CD8-positive, alpha-beta memory T cell (primary cell): ENCODE data around the gene C1QTNF9. TPM values are rescaled to one million over a fixed set of nuclear protein-coding genes. Genes with fewer than 3 reads are reported as not detected.
"Not testable (repeated sequence)": the region's sequence is repeated elsewhere in the genome, so short reads cannot be mapped to it uniquely, and the experiment has no call there.

ENCODE experiments used
- CTCF ChIA-PET: fragments of 350-600 bp; sonication (Branson Sonifier 250); formaldehyde crosslinking; loops from one replicate; lab custom pipeline; 2021; ENCODE audit warnings: antibody characterized with exemption; lab: Charles Lee
- POLR2A ChIA-PET: fragments of 350-600 bp; sonication (Branson Sonifier 250); formaldehyde crosslinking; loops from one replicate; lab custom pipeline; 2021; ENCODE audit warnings: antibody characterized with exemption; lab: Charles Lee
- DNase-seq, 5 donors: peaks; one replicate each; pipeline versions ENCODE4 v3.0.0 to v3.0.0-alpha.2; 2020 to 2022; ENCODE audit warnings: mixed read lengths in 1 of 5
- H3K27ac ChIP-seq: one replicate; pipeline ENCODE4 v1.7.0; 2013; ENCODE audit warnings: low read depth, mild to moderate bottlenecking, low read length, moderate library complexity
- H3K27me3 ChIP-seq: 2 replicates; pipeline ENCODE4 v1.7.0; 2013; ENCODE audit warnings: low read length, mild to moderate bottlenecking; ENCODE audit not compliant: insufficient read depth, poor library complexity, severe bottlenecking
- H3K36me3 ChIP-seq: 2 replicates; pipeline ENCODE4 v1.7.0; 2013; ENCODE audit warnings: mild to moderate bottlenecking, low read length, moderate library complexity; ENCODE audit not compliant: insufficient read depth
- H3K4me1 ChIP-seq: 2 replicates; pipeline ENCODE4 v1.7.0; 2013; ENCODE audit warnings: mild to moderate bottlenecking, low read length, moderate library complexity; ENCODE audit not compliant: insufficient read depth
- H3K4me3 ChIP-seq: 2 replicates; pipeline ENCODE4 v1.7.0; 2013; ENCODE audit warnings: mild to moderate bottlenecking, low read length
- H3K9me3 ChIP-seq: 2 replicates; pipeline ENCODE4 v1.7.0; 2013; ENCODE audit warnings: mild to moderate bottlenecking, low read length
- H3K27ac Mint-ChIP-seq, 8 donors: one replicate each; pipeline ENCODE4 v1.8.0; 2020 to 2021; ENCODE audit warnings: mixed read lengths in 8 of 8, mild to moderate bottlenecking in 6 of 8, inconsistent platforms in 3 of 8, moderate library complexity in 3 of 8
- H3K27me3 Mint-ChIP-seq, 2 donors: one replicate each; pipeline ENCODE4 v1.8.0; 2020 to 2021; ENCODE audit warnings: mixed read lengths in 2 of 2, mild to moderate bottlenecking in 1 of 2, moderate library complexity in 1 of 2
- H3K36me3 Mint-ChIP-seq, 3 donors: one replicate each; pipeline ENCODE4 v1.8.0; 2020 to 2021; ENCODE audit warnings: mixed read lengths in 3 of 3, inconsistent platforms in 1 of 3, mild to moderate bottlenecking in 1 of 3
- H3K4me1 Mint-ChIP-seq, 3 donors: one replicate each; pipeline ENCODE4 v1.8.0; 2020 to 2021; ENCODE audit warnings: mixed read lengths in 3 of 3, inconsistent platforms in 1 of 3, mild to moderate bottlenecking in 1 of 3
- H3K4me3 Mint-ChIP-seq, 7 donors: one replicate each; pipeline ENCODE4 v1.8.0; 2020 to 2021; ENCODE audit warnings: mixed read lengths in 7 of 7, mild to moderate bottlenecking in 6 of 7, moderate library complexity in 4 of 7, inconsistent platforms in 2 of 7
- H3K9me3 Mint-ChIP-seq, 5 donors: one replicate each; pipeline ENCODE4 v1.8.0; 2020 to 2022; ENCODE audit warnings: mixed read lengths in 5 of 5, mild to moderate bottlenecking in 3 of 5, moderate library complexity in 2 of 5, inconsistent platforms in 1 of 5
- polyA plus RNA-seq: library from polyadenylated mRNA; unstranded; fragments of 300-500 nt; fragmentation: Illumina TruSeq; gene quantifications from one replicate; pipeline ENCODE4 v1.2.3, GENCODE V29; 2021
- total RNA-seq, 2 experiments: library from RNA; stranded (reverse); gene quantifications; one replicate each; pipeline ENCODE4 v1.2.3, GENCODE V29; 2021

C1QTNF9 gene
- total and polyA plus RNA-seq, 3 experiments from 2014 or later, result not detected

DNA sequence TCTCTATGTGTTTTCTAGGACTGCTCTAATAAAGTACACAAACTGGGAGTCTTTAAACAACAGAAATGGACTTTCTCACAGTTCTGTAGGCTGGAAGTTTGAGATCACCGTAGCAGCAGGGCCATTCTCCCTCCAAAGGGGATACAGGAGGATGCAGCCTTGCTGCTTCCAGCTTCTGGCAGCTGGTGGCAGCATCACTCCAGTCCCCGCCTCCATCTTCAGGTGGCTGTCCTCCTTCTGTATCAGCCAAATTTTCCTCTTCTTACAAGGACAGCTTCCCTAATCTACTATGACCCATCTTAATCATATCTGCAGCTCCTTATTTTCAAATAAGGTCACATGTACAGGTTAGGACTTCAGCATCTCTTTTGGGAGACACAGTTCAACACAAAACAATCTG lies 13.1 kb downstream of the C1QTNF9 start:
- H3K27ac ChIP-seq, H3K27me3 ChIP-seq, DNase-seq, H3K4me1 ChIP-seq, H3K9me3 ChIP-seq, H3K9me3 Mint-ChIP-seq, H3K4me3 ChIP-seq, CTCF ChIA-PET, H3K36me3 ChIP-seq, POLR2A ChIA-PET, H3K4me1 Mint-ChIP-seq, H3K4me3 Mint-ChIP-seq, H3K36me3 Mint-ChIP-seq: not testable (repeated sequence)
- Mint-ChIP-seq H3K27ac (peak overlapping the region in 2 of 8 donors; percentile 10 to 11), H3K27me3 (peaks cover 21 to 49% of the 10 kb centered on the region in 2 donors)

DNA sequence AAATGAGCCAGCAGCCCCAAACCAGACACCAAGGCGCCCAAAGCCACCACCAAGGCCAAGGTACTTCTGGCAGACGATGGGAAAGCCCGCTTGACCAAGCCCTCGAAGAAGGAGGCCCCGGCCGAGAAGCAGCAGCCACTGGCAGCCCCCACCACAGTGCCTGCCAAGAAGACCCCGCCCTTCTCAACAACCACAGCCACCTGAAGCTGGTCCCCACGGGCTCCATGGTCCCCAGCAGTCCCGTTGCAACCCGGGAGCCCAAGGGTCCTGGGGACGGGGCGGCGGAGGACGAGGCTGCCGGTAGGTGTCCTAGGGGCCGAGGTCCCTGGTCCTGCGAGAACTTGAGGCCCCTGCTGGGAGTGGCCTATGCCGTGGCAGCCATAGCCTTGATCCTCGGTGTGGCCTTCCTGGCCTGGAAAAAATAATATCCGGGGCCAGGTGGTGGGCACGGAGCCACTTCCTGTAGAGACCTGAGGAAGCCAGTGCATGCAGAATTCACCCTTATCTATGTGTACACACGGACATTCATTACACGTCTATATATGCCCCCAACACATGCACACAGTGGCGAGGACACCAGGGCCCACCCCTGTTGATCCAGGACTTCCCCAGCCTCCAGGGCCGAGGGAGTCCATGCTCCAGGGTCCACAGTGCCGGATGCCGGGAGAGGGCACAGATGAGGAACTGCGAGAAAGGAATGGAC lies 13.8 kb downstream of the C1QTNF9 start:
- Histone ChIP-seq H3K4me1 (no peaks in the 10 kb centered on the region), H3K4me3 (no peak overlapping the region), H3K27me3 (no peaks in the 10 kb centered on the region), H3K9me3 (no peaks in the 10 kb centered on the region), H3K27ac (no peak overlapping the region), H3K36me3 (no peaks in the 10 kb centered on the region)
- no peak for DNase-seq
- H3K9me3 Mint-ChIP-seq, result peaks cover 0 to 2% (median 0%) of the 10 kb centered on the region in 5 donors
- POLR2A ChIA-PET, result no interaction called here
- CTCF ChIA-PET, result no interaction called here
- H3K27ac Mint-ChIP-seq, result no peak overlapping the region
- no peaks in the 10 kb centered on the region for H3K4me1 Mint-ChIP-seq
- H3K27me3 Mint-ChIP-seq, result peaks cover 19 to 49% of the 10 kb centered on the region in 2 donors
- peaks cover 0 to 4% (median 0%) of the 10 kb centered on the region in 3 donors for H3K36me3 Mint-ChIP-seq
- no peak overlapping the region for H3K4me3 Mint-ChIP-seq

DNA sequence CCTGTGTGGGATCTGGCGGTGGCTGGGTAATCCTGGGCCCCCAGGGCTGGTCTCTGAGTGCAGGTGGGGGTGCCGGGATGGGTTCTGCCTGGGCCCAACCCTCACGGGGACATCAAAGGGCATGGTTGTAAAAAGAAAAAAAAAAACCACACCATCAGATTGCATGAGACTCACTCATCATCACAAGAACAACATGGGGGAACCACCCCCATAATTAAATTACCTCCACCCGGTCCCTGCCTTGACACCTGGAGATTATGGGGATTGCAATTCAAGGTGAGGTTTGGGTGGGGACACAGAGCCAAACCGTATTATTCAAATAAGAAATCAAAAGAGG lies 14.3 kb downstream of the C1QTNF9 start:
- Histone ChIP-seq H3K4me1 (no peaks in the 10 kb centered on the region), H3K27me3 (no peaks in the 10 kb centered on the region), H3K27ac (no peak overlapping the region), H3K9me3 (no peaks in the 10 kb centered on the region), H3K4me3 (no peak overlapping the region), H3K36me3 (no peaks in the 10 kb centered on the region)
- Mint-ChIP-seq H3K36me3 (peaks cover 0 to 4% (median 0%) of the 10 kb centered on the region in 3 donors), H3K4me3 (no peak overlapping the region), H3K4me1 (no peaks in the 10 kb centered on the region), H3K27me3 (peaks cover 22 to 53% of the 10 kb centered on the region in 2 donors), H3K9me3 (peaks cover 0 to 2% (median 0%) of the 10 kb centered on the region in 5 donors), H3K27ac (no peak overlapping the region)
- ChIA-PET POLR2A (no interaction called here), CTCF (no interaction called here)
- no peak for DNase-seq

DNA sequence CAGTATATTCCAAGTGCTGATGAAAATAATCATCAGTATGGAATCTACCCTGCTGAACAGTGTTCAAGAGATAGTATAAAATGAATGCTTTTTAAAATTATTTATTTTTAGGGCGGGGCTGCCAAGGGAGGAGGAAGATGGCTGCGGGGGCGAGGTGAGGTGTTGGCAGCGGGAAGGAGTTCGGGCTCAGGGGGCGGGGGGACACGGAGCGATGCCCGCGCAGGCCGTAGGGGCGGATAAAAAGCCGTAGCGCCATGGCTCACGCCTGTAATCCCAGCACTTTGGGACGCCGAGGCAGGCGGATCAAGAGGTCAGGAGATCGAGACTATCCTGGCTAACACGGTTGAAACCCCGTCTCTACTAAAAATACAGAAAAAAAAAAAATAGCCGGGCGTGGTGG lies 18.2 kb downstream of the C1QTNF9 start:
- CTCF ChIA-PET, POLR2A ChIA-PET, H3K4me1 Mint-ChIP-seq, DNase-seq, H3K4me3 Mint-ChIP-seq, H3K36me3 ChIP-seq, H3K9me3 ChIP-seq, H3K36me3 Mint-ChIP-seq, H3K4me1 ChIP-seq, H3K27ac ChIP-seq, H3K4me3 ChIP-seq, H3K27ac Mint-ChIP-seq, H3K27me3 ChIP-seq, H3K9me3 Mint-ChIP-seq: not testable (repeated sequence)
- H3K27me3 Mint-ChIP-seq, result peaks cover 26 to 52% of the 10 kb centered on the region in 2 donors

DNA sequence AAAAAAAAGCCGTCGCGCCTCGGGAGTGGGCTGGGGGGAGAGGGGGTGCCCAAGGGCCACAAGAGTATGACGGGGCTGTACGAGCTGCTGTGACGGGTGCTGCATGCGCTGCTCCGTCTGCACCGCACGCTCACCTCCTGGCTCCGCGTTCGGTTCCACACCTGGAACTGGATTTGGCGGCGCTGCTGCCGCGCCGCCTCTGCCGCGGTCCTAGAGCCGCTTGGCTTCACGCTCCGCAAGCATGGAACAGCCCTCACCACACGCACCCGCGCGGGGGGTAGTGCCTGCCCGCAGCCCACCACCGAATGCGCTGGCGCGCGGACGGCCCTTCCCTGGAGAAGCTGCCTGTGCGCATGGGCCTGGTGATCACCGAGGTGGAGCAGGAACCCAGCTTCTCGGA lies 18.8 kb downstream of the C1QTNF9 start:
- no peak overlapping the region for H3K27ac Mint-ChIP-seq
- H3K36me3 ChIP-seq, result no peaks in the 10 kb centered on the region
- peaks cover 23 to 53% of the 10 kb centered on the region in 2 donors for H3K27me3 Mint-ChIP-seq
- ChIA-PET CTCF (no interaction called here), POLR2A (no interaction called here)
- H3K27ac ChIP-seq, result no peak overlapping the region
- no peaks in the 10 kb centered on the region for H3K9me3 ChIP-seq
- peak overlapping the region in 2 of 7 donors; percentile 33 to 39 for H3K4me3 Mint-ChIP-seq
- H3K36me3 Mint-ChIP-seq, result peaks cover 0 to 3% (median 0%) of the 10 kb centered on the region in 3 donors
- peaks cover 0 to 2% (median 0%) of the 10 kb centered on the region in 5 donors for H3K9me3 Mint-ChIP-seq
- H3K27me3 ChIP-seq, result no peaks in the 10 kb centered on the region
- no peaks in the 10 kb centered on the region for H3K4me1 ChIP-seq
- peak in 1 of 5 donors; percentile 1 for DNase-seq
- no peaks in the 10 kb centered on the region for H3K4me1 Mint-ChIP-seq
- no peak overlapping the region for H3K4me3 ChIP-seq

DNA sequence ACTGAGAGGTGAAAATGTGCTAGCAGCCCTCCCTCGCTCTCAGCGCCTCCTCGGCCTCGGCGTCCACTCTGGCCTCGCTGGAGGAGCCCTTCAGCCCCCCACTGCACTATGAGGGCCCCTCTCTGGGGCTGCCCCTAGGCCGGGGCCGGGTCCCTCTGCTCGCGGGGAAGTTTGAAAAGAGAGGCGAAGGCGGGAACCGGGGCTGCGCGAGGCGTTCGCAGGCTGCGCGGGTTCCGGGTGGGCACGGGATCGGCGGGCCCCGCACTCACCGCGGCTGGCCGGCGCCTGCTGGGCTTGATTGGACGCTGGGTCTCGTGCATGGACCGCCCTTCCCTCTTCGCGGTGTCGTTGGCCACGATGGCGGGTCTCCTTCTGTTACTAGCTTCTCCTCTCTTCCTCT lies 29.3 kb downstream of the C1QTNF9 start:
- no peak overlapping the region for H3K4me3 ChIP-seq
- ChIA-PET POLR2A (no interaction called here), CTCF (no interaction called here)
- Mint-ChIP-seq H3K27me3 (peaks cover 8 to 29% of the 10 kb centered on the region in 2 donors), H3K4me1 (no peaks in the 10 kb centered on the region), H3K36me3 (no peaks in the 10 kb centered on the region), H3K4me3 (no peak overlapping the region), H3K27ac (no peak overlapping the region), H3K9me3 (no peaks in the 10 kb centered on the region)
- DNase-seq, result no peak
- H3K4me1 ChIP-seq, result no peaks in the 10 kb centered on the region
- H3K36me3 ChIP-seq, result no peaks in the 10 kb centered on the region
- no peaks in the 10 kb centered on the region for H3K9me3 ChIP-seq
- no peak overlapping the region for H3K27ac ChIP-seq
- H3K27me3 ChIP-seq, result no peaks in the 10 kb centered on the region

DNA sequence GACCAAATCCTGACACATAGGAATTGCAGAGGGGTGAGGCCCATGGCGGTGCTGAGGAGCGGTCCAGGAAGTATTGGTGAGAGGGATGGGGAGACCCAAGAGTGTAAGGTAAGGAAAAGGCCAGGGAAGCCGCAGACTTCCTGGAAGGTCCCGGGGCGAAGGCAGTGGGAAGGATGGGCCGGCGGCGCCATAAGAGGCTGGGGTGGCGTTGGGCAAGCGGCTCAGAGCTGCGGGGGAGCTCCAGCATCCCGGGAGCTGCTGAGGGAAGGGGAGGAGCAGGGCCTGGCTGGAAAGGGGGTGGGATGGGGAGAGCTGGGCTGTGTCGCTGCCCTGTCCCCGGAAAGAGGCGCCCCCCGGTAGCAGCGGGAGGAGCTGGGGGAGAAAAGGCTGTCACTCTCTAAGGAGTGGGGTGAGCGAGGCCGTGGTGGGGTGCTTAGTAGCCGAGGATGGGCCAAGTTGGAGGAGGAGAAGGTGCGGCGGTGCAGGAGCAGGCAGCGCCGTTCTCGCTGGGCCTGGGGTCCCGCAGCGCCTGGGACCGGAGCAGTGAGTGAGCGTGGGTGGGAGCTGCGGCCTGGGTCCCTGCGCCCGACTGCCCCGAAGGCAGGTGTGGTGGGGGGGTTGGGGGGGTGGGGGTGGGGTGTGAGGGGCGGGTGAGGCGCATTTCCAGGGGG lies 30.7 kb downstream of the C1QTNF9 start:
- Histone ChIP-seq H3K9me3 (no peaks in the 10 kb centered on the region), H3K36me3 (no peaks in the 10 kb centered on the region), H3K4me1 (no peaks in the 10 kb centered on the region), H3K27ac (no peak overlapping the region), H3K27me3 (no peaks in the 10 kb centered on the region), H3K4me3 (no peak overlapping the region)
- no peak for DNase-seq
- H3K27ac Mint-ChIP-seq, result peak overlapping the region in 1 of 8 donors; percentile 15
- ChIA-PET CTCF (no interaction called here), POLR2A (no interaction called here)
- H3K4me1 Mint-ChIP-seq, result no peaks in the 10 kb centered on the region
- peaks cover 13 to 17% of the 10 kb centered on the region in 2 donors for H3K27me3 Mint-ChIP-seq
- no peaks in the 10 kb centered on the region for H3K9me3 Mint-ChIP-seq
- no peak overlapping the region for H3K4me3 Mint-ChIP-seq
- no peaks in the 10 kb centered on the region for H3K36me3 Mint-ChIP-seq

DNA sequence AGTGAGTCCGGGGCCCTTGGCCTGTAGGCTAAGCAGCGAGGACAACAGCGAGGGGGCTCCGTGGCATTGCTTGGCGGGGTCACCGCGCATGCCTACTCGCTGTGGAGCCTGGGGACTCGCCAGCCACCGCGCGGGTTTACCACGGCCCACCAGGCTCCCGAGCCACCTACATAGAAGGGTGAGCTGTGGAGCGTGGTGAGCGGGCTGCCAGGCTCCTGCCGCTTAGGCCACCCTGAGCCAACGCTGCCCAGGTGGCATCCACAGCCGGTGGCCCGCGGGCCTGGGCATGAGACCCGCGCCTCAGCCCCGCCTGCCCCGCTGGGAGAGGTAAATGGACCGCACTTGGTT lies 31.2 kb downstream of the C1QTNF9 start:
- Mint-ChIP-seq H3K4me3 (no peak overlapping the region), H3K27ac (no peak overlapping the region), H3K9me3 (no peaks in the 10 kb centered on the region), H3K4me1 (no peaks in the 10 kb centered on the region), H3K36me3 (no peaks in the 10 kb centered on the region), H3K27me3 (peaks cover 13 to 16% of the 10 kb centered on the region in 2 donors)
- Histone ChIP-seq H3K36me3 (no peaks in the 10 kb centered on the region), H3K27me3 (no peaks in the 10 kb centered on the region), H3K4me3 (no peak overlapping the region), H3K4me1 (no peaks in the 10 kb centered on the region), H3K9me3 (no peaks in the 10 kb centered on the region), H3K27ac (no peak overlapping the region)
- ChIA-PET CTCF (no interaction called here), POLR2A (no interaction called here)
- DNase-seq, result no peak
